ENCODE data around the gene ADAMTS17.

ADAMTS17 gene

GRCh38 chr15:100373120-100373896 is 31.5 kb upstream of the ADAMTS17 start:
- in situ Hi-C loops (cut with MboI; ENCODE audit: low sequenced_read_pairs, unreplicated experiment) = no loop called here
- no peak for DNase-seq (ENCODE audit: low spot score)
- TF ChIP-seq, protein P1, sequence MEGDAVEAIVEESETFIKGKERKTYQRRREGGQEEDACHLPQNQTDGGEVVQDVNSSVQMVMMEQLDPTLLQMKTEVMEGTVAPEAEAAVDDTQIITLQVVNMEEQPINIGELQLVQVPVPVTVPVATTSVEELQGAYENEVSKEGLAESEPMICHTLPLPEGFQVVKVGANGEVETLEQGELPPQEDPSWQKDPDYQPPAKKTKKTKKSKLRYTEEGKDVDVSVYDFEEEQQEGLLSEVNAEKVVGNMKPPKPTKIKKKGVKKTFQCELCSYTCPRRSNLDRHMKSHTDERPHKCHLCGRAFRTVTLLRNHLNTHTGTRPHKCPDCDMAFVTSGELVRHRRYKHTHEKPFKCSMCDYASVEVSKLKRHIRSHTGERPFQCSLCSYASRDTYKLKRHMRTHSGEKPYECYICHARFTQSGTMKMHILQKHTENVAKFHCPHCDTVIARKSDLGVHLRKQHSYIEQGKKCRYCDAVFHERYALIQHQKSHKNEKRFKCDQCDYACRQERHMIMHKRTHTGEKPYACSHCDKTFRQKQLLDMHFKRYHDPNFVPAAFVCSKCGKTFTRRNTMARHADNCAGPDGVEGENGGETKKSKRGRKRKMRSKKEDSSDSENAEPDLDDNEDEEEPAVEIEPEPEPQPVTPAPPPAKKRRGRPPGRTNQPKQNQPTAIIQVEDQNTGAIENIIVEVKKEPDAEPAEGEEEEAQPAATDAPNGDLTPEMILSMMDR (IDR thresholded peaks at IDR 0.05; ENCODE audit: borderline replicate concordance, control extremely low read depth, extremely low read depth, insufficient read depth, missing control alignments) = no peak

GRCh38 chr15:100372739-100373119 is 31.0 kb upstream of the ADAMTS17 start:
- in situ Hi-C loops (cut with MboI; ENCODE audit: low sequenced_read_pairs, unreplicated experiment) = no loop called here
- TF ChIP-seq, protein P1 (IDR thresholded peaks at IDR 0.05; ENCODE audit: borderline replicate concordance, control extremely low read depth, extremely low read depth, insufficient read depth, missing control alignments) = no peak
- no peak for DNase-seq (ENCODE audit: low spot score)

- TF ChIP-seq, protein P1 (IDR thresholded peaks at IDR 0.05; ENCODE audit: borderline replicate concordance, control extremely low read depth, extremely low read depth, insufficient read depth, missing control alignments) = no peak
- in situ Hi-C loops (cut with MboI; ENCODE audit: low sequenced_read_pairs, unreplicated experiment) = no loop called here
- DNase-seq (ENCODE audit: low spot score) = no peak
Observed at GRCh38 chr15:100355342-100355741, 13.6 kb upstream of the ADAMTS17 start.

DNA sequence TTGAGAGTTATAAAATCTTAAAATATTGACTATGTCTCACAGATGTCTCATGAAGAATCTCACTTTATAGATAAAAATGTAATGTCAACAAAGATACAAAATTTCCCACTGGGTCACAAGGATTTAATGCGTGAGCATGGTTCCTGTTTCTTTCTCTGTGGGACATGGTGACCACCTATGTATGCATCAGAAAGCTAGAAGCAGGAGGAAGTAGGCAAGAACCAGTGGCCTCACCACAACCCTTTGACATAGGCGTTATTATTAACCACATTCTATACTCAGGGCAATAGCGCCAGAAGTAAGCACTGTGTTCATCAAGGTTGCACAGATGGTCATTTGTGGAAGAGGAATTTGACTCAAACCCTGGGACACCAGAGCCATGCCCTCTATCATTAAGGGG is 11.7 kb upstream of the ADAMTS17 start:
- DNase-seq (ENCODE audit: low spot score) = no peak
- TF ChIP-seq, protein P1 (IDR thresholded peaks at IDR 0.05; ENCODE audit: borderline replicate concordance, control extremely low read depth, extremely low read depth, insufficient read depth, missing control alignments) = no peak
- in situ Hi-C loops (cut with MboI; ENCODE audit: low sequenced_read_pairs, unreplicated experiment) = no loop called here

- no peak for DNase-seq (ENCODE audit: low spot score)
- in situ Hi-C loops (cut with MboI; ENCODE audit: low sequenced_read_pairs, unreplicated experiment) = no loop called here
- TF ChIP-seq, protein P1 (IDR thresholded peaks at IDR 0.05; ENCODE audit: borderline replicate concordance, control extremely low read depth, extremely low read depth, insufficient read depth, missing control alignments) = no peak
Observed at GRCh38 chr15:100350434-100351226, 8.9 kb upstream of the ADAMTS17 start.

DNA sequence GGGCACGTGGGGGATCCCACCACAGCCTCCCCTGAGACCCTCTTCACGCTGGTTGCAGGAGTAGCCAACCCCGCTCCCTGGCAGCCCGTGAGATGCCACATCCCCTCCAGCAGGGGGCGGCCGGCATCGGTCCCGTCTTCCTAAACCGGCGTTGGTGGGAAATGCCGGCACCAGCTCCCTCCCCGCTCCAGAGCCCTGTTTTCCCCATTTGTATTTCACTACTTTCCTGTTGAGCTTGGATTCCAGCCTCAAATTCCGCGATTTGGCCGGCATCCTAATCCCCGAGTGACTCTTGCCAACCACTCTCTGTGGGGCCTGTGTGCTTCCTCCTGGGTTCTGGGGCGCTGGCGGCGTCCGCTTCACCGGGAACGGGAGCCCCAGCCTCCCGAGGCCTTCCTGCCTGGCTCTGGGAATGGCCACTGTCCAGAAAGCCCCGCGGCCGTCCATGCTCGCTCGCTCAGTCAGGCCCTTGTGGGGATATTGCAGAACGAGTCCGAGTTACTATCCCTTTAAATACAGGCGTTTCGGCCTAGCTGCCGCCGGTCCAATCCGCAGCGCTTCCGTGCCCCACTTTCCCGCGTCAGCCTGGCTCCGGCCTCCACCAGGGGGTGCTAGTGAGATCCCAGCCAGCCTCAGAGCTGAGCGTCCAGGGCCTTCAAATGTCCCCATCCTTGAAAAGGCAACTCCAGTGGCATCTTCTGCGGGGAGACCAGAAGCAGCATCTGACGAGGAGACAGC is 8.1 kb upstream of the ADAMTS17 start:
- peak; percentile 82 for DNase-seq (ENCODE audit: low spot score)
- TF ChIP-seq, protein P1 (IDR thresholded peaks at IDR 0.05; ENCODE audit: borderline replicate concordance, control extremely low read depth, extremely low read depth, insufficient read depth, missing control alignments) = peak; percentile 57
- in situ Hi-C loops (cut with MboI; ENCODE audit: low sequenced_read_pairs, unreplicated experiment) = loop anchor here (25.0 kb wide), 1 partner anchor 662 kb away; no protein-coding TSS in a partner anchor

Data from GM13976 (cell line).